WTC11 (cell line): ENCODE results near the gene CRADD. TPM values are rescaled to one million over a fixed set of nuclear protein-coding genes. Genes with fewer than 3 reads are reported as not detected.

Experiments
- ATAC-seq: fragments of 200-7000 bp; cut with Tn5 transposase; 2 replicates; pipeline ENCODE4 v1.10.0; 2021; ENCODE audit warnings: mild to moderate bottlenecking, moderate library complexity
- CTCF ChIA-PET: fragments of 300-600 bp; sonication (Branson Sonifier 250); formaldehyde crosslinking; loops from one replicate; lab custom pipeline; 2021; ENCODE audit warnings: antibody characterized with exemption; lab: Charles Lee
- POLR2A ChIA-PET: fragments of 350-600 bp; sonication (Branson Sonifier 250); formaldehyde crosslinking; loops from one replicate; lab custom pipeline; 2021; ENCODE audit warnings: antibody characterized with exemption; lab: Charles Lee
- DNase-seq: peaks from one replicate; pipeline ENCODE4 v3.0.0; 2021; ENCODE audit warnings: low spot score
- H3K27ac Mint-ChIP-seq: 2 replicates; pipeline ENCODE4 v1.8.0; 2021; ENCODE audit warnings: mixed read lengths
- H3K27me3 Mint-ChIP-seq: 2 replicates; pipeline ENCODE4 v1.8.0; 2021; ENCODE audit warnings: low read depth, mild to moderate bottlenecking, moderate library complexity, mixed read lengths
- H3K36me3 Mint-ChIP-seq: 2 replicates; pipeline ENCODE4 v1.8.0; 2021; ENCODE audit warnings: mixed read lengths
- H3K4me1 Mint-ChIP-seq: 2 replicates; pipeline ENCODE4 v1.8.0; 2022; ENCODE audit warnings: mixed read lengths
- H3K4me3 Mint-ChIP-seq: 2 replicates; pipeline ENCODE4 v1.8.0; 2021; ENCODE audit warnings: mild to moderate bottlenecking, moderate library complexity, mixed read lengths
- H3K9me3 Mint-ChIP-seq: 2 replicates; pipeline ENCODE4 v1.8.0; 2021; ENCODE audit warnings: mixed read lengths
- CBFB ChIP-seq: sonication (generic); formaldehyde crosslinking; IDR thresholded peaks from 2 replicates; pipeline ENCODE4 v1.8.1; 2022; ENCODE audit warnings: mild to moderate bottlenecking, low read depth, missing genetic modification reagents
- CREB1 ChIP-seq: sonication (generic); formaldehyde crosslinking; IDR thresholded peaks from 2 replicates; pipeline ENCODE4 v1.8.0; 2023; ENCODE audit warnings: mild to moderate bottlenecking, missing genetic modification reagents
- CTCF ChIP-seq: fragments of 200-600 bp; IDR thresholded peaks from 2 replicates; pipeline ENCODE4 v1.8.0; 2022; ENCODE audit warnings: antibody characterized with exemption
- ERG ChIP-seq: fragments of 250-450 bp; sonication (Bioruptor Pico); IDR thresholded peaks from 2 replicates; pipeline ENCODE4 v1.8.0; 2021; ENCODE audit warnings: mild to moderate bottlenecking
- FOXK1 ChIP-seq: sonication (generic); formaldehyde crosslinking; IDR thresholded peaks from 2 replicates; pipeline ENCODE4 v1.8.0; 2022; ENCODE audit warnings: mild to moderate bottlenecking, moderate library complexity, missing genetic modification reagents
- NR2C2 ChIP-seq: sonication (generic); formaldehyde crosslinking; IDR thresholded peaks from 2 replicates; pipeline ENCODE4 v1.8.0; 2022; ENCODE audit warnings: mild to moderate bottlenecking, missing genetic modification reagents
- NR3C1 ChIP-seq: sonication (generic); formaldehyde crosslinking; conservative IDR thresholded peaks from 2 replicates; pipeline ENCODE4 v1.8.1; 2023; ENCODE audit warnings: low read depth, mild to moderate bottlenecking, missing genetic modification reagents
- RORB ChIP-seq: fragments of 250-450 bp; sonication (Bioruptor Pico); IDR thresholded peaks from 2 replicates; pipeline ENCODE4 v1.9.0; 2021; ENCODE audit warnings: mild to moderate bottlenecking
- TCF7 ChIP-seq: sonication (generic); formaldehyde crosslinking; IDR thresholded peaks from 2 replicates; pipeline ENCODE4 v1.8.0; 2022; ENCODE audit warnings: mild to moderate bottlenecking, low read depth, missing genetic modification reagents, moderate library complexity
- ZNF219 ChIP-seq: sonication (generic); formaldehyde crosslinking; IDR thresholded peaks from 2 replicates; pipeline ENCODE4 v1.8.0; 2023; ENCODE audit warnings: missing genetic modification reagents, mild to moderate bottlenecking, borderline replicate concordance
- ZNF232 ChIP-seq: sonication (generic); formaldehyde crosslinking; IDR thresholded peaks from 2 replicates; pipeline ENCODE4 v1.8.0; 2022; ENCODE audit warnings: mild to moderate bottlenecking, missing genetic modification reagents
- ZNF396 ChIP-seq: fragments of 250-450 bp; sonication (Bioruptor Pico); IDR thresholded peaks from 2 replicates; pipeline ENCODE4 v1.8.0; 2021; ENCODE audit warnings: mild to moderate bottlenecking, moderate library complexity, borderline replicate concordance
- total RNA-seq: library from RNA; stranded (reverse); gene quantifications from 3 replicates; pipeline ENCODE4 v1.2.3, GENCODE V29; 2021
- TF ChIP-seq, protein P1 (sequence below): fragments of 250-450 bp; sonication (Bioruptor Pico); conservative IDR thresholded peaks from 2 replicates; pipeline ENCODE4 v1.9.0; 2021; ENCODE audit warnings: mild to moderate bottlenecking
- TF ChIP-seq, protein P2 (sequence below): sonication (generic); formaldehyde crosslinking; IDR thresholded peaks from 2 replicates; pipeline ENCODE4 v1.8.0; 2023; ENCODE audit warnings: mild to moderate bottlenecking, missing genetic modification reagents
- TF ChIP-seq, protein P3 (sequence below): sonication (generic); formaldehyde crosslinking; IDR thresholded peaks from 2 replicates; pipeline ENCODE4 v1.8.0; 2023; ENCODE audit warnings: missing genetic modification reagents, mild to moderate bottlenecking, borderline replicate concordance
- TF ChIP-seq, protein P4 (sequence below): sonication (generic); formaldehyde crosslinking; IDR thresholded peaks from 2 replicates; pipeline ENCODE4 v1.8.1; 2022; ENCODE audit warnings: low read depth, mild to moderate bottlenecking, moderate library complexity, missing genetic modification reagents, borderline replicate concordance

The CRADD gene
- total RNA-seq, 1 experiment from 2014 or later: 11.6 TPM

- Mint-ChIP-seq H3K27ac (no peak overlapping the region; the same call in 1 of the 2 replicates), H3K27me3 (no peaks in the 10 kb centered on the region), H3K4me1 (peaks cover 14% of the 10 kb centered on the region), H3K9me3 (no peaks in the 10 kb centered on the region), H3K4me3 (no peak overlapping the region), H3K36me3 (no peaks in the 10 kb centered on the region)
- ATAC-seq (no peak), DNase-seq (no peak)
- ChIA-PET POLR2A (no interaction called here), CTCF (interaction anchor here (1.4 to 2.8 kb wide), 2 partner anchors 239 to 265 kb away, joined by 3 to 10 read pairs; no protein-coding TSS in a partner anchor)
- TF ChIP-seq, protein P1, sequence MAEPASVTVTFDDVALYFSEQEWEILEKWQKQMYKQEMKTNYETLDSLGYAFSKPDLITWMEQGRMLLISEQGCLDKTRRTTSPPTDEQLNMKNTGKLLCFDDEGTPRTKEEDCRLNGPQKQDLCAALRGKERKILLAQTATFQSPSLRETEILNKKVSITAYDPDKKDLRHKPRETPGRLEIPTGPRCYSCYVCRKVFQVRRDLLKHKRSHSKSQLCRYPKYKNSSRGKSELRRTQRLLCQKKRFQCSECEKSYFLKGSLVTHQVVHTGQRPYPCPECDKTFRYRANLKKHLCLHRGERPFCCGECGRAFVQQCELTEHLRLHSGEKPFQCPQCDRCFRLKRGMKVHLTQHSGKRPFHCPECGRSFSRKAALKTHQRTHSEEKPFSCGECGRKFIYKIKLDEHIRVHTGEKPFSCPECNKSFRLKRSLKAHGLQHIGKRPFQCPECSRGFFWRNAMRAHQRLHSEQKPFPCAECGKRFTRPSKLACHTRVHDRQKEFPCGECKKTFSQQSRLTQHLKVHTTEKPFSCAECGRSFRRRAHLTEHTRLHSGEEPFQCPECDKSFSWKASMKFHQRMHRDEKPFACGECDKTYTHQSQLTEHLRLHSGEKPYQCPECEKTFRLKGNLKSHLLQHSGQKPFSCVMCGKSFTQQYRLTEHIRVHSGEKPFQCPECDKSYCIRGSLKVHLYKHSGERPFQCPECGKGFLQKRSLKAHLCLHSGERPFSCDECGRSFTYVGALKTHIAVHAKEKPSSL: no peak
- TF ChIP-seq CTCF (no peak), ZNF232 (no peak), ERG (CRISPR knock-in tag) (no peak)
- TF ChIP-seq, protein P2, sequence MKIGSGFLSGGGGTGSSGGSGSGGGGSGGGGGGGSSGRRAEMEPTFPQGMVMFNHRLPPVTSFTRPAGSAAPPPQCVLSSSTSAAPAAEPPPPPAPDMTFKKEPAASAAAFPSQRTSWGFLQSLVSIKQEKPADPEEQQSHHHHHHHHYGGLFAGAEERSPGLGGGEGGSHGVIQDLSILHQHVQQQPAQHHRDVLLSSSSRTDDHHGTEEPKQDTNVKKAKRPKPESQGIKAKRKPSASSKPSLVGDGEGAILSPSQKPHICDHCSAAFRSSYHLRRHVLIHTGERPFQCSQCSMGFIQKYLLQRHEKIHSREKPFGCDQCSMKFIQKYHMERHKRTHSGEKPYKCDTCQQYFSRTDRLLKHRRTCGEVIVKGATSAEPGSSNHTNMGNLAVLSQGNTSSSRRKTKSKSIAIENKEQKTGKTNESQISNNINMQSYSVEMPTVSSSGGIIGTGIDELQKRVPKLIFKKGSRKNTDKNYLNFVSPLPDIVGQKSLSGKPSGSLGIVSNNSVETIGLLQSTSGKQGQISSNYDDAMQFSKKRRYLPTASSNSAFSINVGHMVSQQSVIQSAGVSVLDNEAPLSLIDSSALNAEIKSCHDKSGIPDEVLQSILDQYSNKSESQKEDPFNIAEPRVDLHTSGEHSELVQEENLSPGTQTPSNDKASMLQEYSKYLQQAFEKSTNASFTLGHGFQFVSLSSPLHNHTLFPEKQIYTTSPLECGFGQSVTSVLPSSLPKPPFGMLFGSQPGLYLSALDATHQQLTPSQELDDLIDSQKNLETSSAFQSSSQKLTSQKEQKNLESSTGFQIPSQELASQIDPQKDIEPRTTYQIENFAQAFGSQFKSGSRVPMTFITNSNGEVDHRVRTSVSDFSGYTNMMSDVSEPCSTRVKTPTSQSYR (CRISPR knock-in tag): no peak
Observed at GRCh38 chr12:93836620-93837260, 159.6 kb downstream of the CRADD start.

GRCh38 chr12:93838193-93838592, 161.0 kb downstream of the CRADD start:
- POLR2A ChIA-PET: interaction anchor here (0.6 kb wide), 1 partner anchor 15 kb away, joined by 6 read pairs; no protein-coding TSS in a partner anchor
- CTCF ChIA-PET: interaction anchor here (0.7 to 2.8 kb wide), 7 partner anchors 15 to 336 kb away, joined by 3 to 10 read pairs (median 4); no protein-coding TSS in a partner anchor
- no peaks in the 10 kb centered on the region for H3K27me3 Mint-ChIP-seq
- no peak; the same call in 1 of the 2 replicates for ATAC-seq
- H3K4me1 Mint-ChIP-seq: peaks cover 22% of the 10 kb centered on the region
- H3K4me3 Mint-ChIP-seq: no peak overlapping the region
- no peaks in the 10 kb centered on the region for H3K36me3 Mint-ChIP-seq
- H3K27ac Mint-ChIP-seq: no peak overlapping the region
- no peak for DNase-seq
- no peaks in the 10 kb centered on the region for H3K9me3 Mint-ChIP-seq
- TF ChIP-seq, protein P3, sequence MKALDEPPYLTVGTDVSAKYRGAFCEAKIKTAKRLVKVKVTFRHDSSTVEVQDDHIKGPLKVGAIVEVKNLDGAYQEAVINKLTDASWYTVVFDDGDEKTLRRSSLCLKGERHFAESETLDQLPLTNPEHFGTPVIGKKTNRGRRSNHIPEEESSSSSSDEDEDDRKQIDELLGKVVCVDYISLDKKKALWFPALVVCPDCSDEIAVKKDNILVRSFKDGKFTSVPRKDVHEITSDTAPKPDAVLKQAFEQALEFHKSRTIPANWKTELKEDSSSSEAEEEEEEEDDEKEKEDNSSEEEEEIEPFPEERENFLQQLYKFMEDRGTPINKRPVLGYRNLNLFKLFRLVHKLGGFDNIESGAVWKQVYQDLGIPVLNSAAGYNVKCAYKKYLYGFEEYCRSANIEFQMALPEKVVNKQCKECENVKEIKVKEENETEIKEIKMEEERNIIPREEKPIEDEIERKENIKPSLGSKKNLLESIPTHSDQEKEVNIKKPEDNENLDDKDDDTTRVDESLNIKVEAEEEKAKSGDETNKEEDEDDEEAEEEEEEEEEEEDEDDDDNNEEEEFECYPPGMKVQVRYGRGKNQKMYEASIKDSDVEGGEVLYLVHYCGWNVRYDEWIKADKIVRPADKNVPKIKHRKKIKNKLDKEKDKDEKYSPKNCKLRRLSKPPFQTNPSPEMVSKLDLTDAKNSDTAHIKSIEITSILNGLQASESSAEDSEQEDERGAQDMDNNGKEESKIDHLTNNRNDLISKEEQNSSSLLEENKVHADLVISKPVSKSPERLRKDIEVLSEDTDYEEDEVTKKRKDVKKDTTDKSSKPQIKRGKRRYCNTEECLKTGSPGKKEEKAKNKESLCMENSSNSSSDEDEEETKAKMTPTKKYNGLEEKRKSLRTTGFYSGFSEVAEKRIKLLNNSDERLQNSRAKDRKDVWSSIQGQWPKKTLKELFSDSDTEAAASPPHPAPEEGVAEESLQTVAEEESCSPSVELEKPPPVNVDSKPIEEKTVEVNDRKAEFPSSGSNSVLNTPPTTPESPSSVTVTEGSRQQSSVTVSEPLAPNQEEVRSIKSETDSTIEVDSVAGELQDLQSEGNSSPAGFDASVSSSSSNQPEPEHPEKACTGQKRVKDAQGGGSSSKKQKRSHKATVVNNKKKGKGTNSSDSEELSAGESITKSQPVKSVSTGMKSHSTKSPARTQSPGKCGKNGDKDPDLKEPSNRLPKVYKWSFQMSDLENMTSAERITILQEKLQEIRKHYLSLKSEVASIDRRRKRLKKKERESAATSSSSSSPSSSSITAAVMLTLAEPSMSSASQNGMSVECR (CRISPR knock-in tag): no peak
- no peak for TF ChIP-seq RORB (CRISPR knock-in tag)
- TF ChIP-seq, protein P4, sequence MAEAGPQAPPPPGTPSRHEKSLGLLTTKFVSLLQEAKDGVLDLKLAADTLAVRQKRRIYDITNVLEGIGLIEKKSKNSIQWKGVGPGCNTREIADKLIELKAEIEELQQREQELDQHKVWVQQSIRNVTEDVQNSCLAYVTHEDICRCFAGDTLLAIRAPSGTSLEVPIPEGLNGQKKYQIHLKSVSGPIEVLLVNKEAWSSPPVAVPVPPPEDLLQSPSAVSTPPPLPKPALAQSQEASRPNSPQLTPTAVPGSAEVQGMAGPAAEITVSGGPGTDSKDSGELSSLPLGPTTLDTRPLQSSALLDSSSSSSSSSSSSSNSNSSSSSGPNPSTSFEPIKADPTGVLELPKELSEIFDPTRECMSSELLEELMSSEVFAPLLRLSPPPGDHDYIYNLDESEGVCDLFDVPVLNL (CRISPR knock-in tag): no peak
- no peak for TF ChIP-seq TCF7 (CRISPR knock-in tag)
- TF ChIP-seq ZNF219 (CRISPR knock-in tag): no peak
- TF ChIP-seq CBFB (CRISPR knock-in tag): no peak
- no peak for TF ChIP-seq NR2C2 (CRISPR knock-in tag)
- no peak for TF ChIP-seq NR3C1
- TF ChIP-seq ZNF396: no peak
- TF ChIP-seq FOXK1 (CRISPR knock-in tag): no peak
- no peak for TF ChIP-seq CREB1 (CRISPR knock-in tag)
